Karpas-422 (cell line): ENCODE data around the gene LBP. TPM values are rescaled to one million over a fixed set of nuclear protein-coding genes. Genes with fewer than 3 reads are reported as not detected.

Experiments used
- DNase-seq: peaks from one replicate; pipeline ENCODE4 v3.0.0-alpha.2; 2015
- H2AFZ ChIP-seq: fragments of 200-600 bp; sonication (generic); 2 replicates; pipeline ENCODE4 v1.6.1; 2014; ENCODE audit warnings: antibody characterized with exemption, low read length, mixed read lengths
- H3K27ac ChIP-seq: fragments of 200-600 bp; sonication (generic); 2 replicates; pipeline ENCODE4 v1.5.1; 2014; ENCODE audit warnings: mild to moderate bottlenecking, low read length, moderate library complexity
- H3K27me3 ChIP-seq: fragments of 200-600 bp; sonication (generic); 2 replicates; pipeline ENCODE4 v1.6.1; 2014; ENCODE audit warnings: low read length, mixed read lengths
- H3K36me3 ChIP-seq: fragments of 200-600 bp; sonication (generic); 2 replicates; pipeline ENCODE4 v1.6.1; 2014; ENCODE audit warnings: low read length, mixed read lengths; ENCODE audit not compliant: insufficient read depth
- H3K4me1 ChIP-seq: fragments of 200-600 bp; sonication (generic); 2 replicates; pipeline ENCODE4 v1.6.1; 2014; ENCODE audit warnings: mild to moderate bottlenecking, low read length, mixed read lengths
- H3K4me2 ChIP-seq: fragments of 200-600 bp; sonication (generic); 2 replicates; pipeline ENCODE4 v1.6.1; 2014; ENCODE audit warnings: low read length, low read depth, mild to moderate bottlenecking; ENCODE audit not compliant: poor library complexity, severe bottlenecking
- H3K4me3 ChIP-seq: fragments of 200-600 bp; sonication (generic); 2 replicates; pipeline ENCODE4 v1.5.1; 2014; ENCODE audit warnings: mild to moderate bottlenecking, antibody characterized with exemption, low read length, mixed read lengths
- H3K79me2 ChIP-seq: fragments of 200-600 bp; sonication (generic); 2 replicates; pipeline ENCODE4 v1.6.1; 2014; ENCODE audit warnings: mild to moderate bottlenecking, low read length, mixed read lengths
- H3K9ac ChIP-seq: fragments of 200-600 bp; sonication (generic); 2 replicates; pipeline ENCODE4 v1.6.0; 2014; ENCODE audit warnings: low read length
- H3K9me2 ChIP-seq: fragments of 200-600 bp; sonication (generic), shearing (Covaris generic); replicated peaks from 2 replicates; pipeline ENCODE4 v1.6.0; 2014; ENCODE audit warnings: mild to moderate bottlenecking, low read length, moderate library complexity; ENCODE audit not compliant: insufficient read depth
- H3K9me3 ChIP-seq: fragments of 300-700, 200-600 bp; sonication (generic); 2 replicates; pipeline ENCODE4 v1.6.1; 2014; ENCODE audit warnings: low read length, mixed read lengths
- H4K20me1 ChIP-seq: fragments of 200-600 bp; sonication (generic); 2 replicates; pipeline ENCODE4 v1.6.1; 2014; ENCODE audit warnings: mild to moderate bottlenecking, antibody characterized with exemption, low read length, low read depth; ENCODE audit not compliant: insufficient read depth
- total RNA-seq: library from RNA; depleted of rRNA; stranded (reverse); fragments of >200 nt; shearing (Covaris generic); gene quantifications from 2 replicates; pipeline ENCODE4 v1.2.3, GENCODE V29; 2014; ENCODE audit warnings: low replicate concordance; rRNA removed

Gene LBP
- not detected in 2 replicates for total RNA-seq

DNA sequence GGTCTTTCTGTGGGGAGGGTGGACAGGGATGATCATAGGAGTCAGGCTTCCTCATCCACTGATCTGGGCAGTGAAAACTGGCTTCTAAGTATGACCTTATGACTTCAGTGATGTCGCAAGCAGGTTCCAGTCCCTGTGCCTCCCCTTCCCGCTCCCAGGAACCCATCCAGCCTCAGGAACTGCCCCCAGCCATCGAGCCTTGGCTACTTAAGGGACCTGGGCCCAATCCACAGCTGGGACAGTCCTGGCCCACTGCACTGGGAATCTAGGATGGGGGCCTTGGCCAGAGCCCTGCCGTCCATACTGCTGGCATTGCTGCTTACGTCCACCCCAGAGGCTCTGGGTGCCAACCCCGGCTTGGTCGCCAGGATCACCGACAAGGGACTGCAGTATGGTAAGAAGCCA is at the start of gene LBP:
Gene LBP (plus strand): TSS at position 236 of the 405 bp plus-strand sequence. CDS start 35 bp downstream, at position 271.
- Histone ChIP-seq H3K9me2 (no peaks in the 10 kb centered on the region), H3K9ac (no peak within 1 kb of the TSS), H3K27me3 (no peaks in the 10 kb centered on the region), H3K4me1 (peaks cover 7% of the 10 kb centered on the region), H3K36me3 (no peaks in the 10 kb centered on the region), H2AFZ (no peak within 1 kb of the TSS), H3K4me2 (no peak within 1 kb of the TSS), H3K79me2 (no peaks in the 10 kb centered on the region), H3K9me3 (no peaks in the 10 kb centered on the region), H4K20me1 (no peaks in the 10 kb centered on the region), H3K4me3 (no peak within 1 kb of the TSS), H3K27ac (no peak within 1 kb of the TSS)
- DNase-seq: no peak

DNA sequence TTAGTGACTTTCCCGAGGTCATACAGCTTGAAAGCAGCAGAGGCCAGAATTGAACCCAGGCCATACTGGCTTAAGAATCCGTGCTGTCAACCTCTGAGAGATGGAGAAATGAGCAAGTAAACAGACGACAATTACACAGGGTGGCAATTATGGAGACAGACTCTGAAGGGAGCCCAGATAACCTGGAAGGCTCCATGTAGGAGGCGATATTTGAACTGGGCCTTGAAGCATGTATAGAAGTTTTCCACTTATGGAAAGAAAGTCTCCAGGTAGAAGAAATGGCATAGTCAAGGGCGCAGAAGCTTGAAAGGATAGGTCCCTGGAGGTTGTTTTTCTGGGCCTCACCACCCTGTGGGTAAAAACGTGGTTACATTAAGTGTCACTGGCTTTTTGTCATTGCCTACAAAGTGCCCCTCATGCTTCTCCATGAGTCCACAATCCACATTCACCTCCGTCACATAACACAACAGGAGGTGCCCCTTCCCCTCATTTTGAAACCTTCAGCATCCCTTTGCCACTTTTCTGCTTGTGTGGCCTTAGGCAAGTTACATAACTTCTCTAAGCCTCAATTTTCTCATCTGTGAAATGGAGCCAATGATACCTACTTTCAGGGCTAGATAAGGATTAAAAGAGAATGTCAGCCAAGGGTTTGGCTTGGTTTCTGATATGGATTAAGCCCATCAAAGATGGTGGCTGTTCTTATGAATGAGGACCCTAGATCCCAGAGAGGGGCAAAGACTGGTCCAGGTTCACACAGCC is 48.2 kb upstream of the LBP start:
- Histone ChIP-seq H3K4me2 (no peak overlapping the region), H2AFZ (no peak overlapping the region)

GRCh38 chr20:38298768-38299288 is 47.5 kb upstream of the LBP start:
- H3K9me2 ChIP-seq: no peaks in the 10 kb centered on the region
- no peaks in the 10 kb centered on the region for H4K20me1 ChIP-seq
- H3K9ac ChIP-seq: no peak overlapping the region
- no peaks in the 10 kb centered on the region for H3K9me3 ChIP-seq
- H2AFZ ChIP-seq: no peak overlapping the region
- H3K36me3 ChIP-seq: no peaks in the 10 kb centered on the region
- no peaks in the 10 kb centered on the region for H3K79me2 ChIP-seq
- H3K27ac ChIP-seq: no peak overlapping the region
- no peaks in the 10 kb centered on the region for H3K27me3 ChIP-seq
- no peak for DNase-seq
- no peak overlapping the region for H3K4me2 ChIP-seq
- no peaks in the 10 kb centered on the region for H3K4me1 ChIP-seq
- H3K4me3 ChIP-seq: no peak overlapping the region

More for the DNA sequence above, 48.2 kb upstream of the LBP start:
- Histone ChIP-seq H3K27me3 (no peaks in the 10 kb centered on the region), H3K79me2 (no peaks in the 10 kb centered on the region), H4K20me1 (no peaks in the 10 kb centered on the region), H3K9ac (no peak overlapping the region), H3K4me3 (no peak overlapping the region), H3K27ac (no peak overlapping the region), H3K4me1 (no peaks in the 10 kb centered on the region), H3K36me3 (no peaks in the 10 kb centered on the region), H3K9me2 (no peaks in the 10 kb centered on the region), H3K9me3 (no peaks in the 10 kb centered on the region)
- no peak for DNase-seq

DNA sequence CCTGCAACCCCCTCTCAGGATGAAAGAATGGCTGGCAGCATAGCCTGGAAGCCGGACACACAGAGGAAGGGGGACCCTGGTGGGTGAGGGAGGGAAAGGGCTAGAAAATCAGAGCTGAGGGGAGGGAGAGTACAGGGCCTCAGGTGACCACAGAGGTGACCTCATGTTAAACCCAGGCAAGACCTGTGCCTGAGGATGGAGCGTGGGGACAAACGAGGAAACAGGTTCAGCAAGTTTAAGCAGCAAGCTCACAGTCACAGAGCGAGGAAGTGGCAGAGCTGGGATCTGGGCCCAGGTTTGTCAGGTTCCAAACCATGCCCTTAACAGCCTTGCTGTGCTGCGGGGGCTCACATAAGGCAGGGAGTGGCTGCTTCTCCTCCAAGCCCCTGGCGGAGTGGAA is 46.3 kb upstream of the LBP start:
- Histone ChIP-seq H2AFZ (no peak overlapping the region), H3K4me3 (no peak overlapping the region), H3K79me2 (no peaks in the 10 kb centered on the region), H3K4me1 (no peaks in the 10 kb centered on the region), H4K20me1 (no peaks in the 10 kb centered on the region), H3K9me3 (no peaks in the 10 kb centered on the region), H3K27ac (no peak overlapping the region), H3K27me3 (no peaks in the 10 kb centered on the region), H3K36me3 (no peaks in the 10 kb centered on the region), H3K9me2 (no peaks in the 10 kb centered on the region), H3K9ac (no peak overlapping the region), H3K4me2 (no peak overlapping the region)
- DNase-seq: no peak

DNA sequence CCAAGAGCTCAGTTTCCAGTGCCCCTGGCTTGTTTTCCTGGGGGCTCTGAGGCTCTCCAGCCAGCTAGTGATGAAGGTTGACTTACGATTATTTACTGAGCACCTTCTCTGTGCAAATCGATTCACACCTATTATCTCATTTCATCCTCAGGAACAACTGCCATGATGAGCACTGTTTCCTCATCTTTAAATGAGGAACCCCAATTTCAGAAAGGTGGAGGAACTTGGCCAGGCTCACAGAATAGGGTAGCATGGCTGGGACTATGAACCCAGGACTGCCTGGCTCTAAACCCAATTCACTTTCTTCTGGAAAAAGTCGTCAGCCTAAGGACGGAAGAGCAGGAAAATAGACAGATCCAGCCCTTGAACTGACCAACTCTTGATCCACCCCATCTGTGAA is 45.8 kb upstream of the LBP start:
- DNase-seq: no peak
- Histone ChIP-seq H3K9me2 (no peaks in the 10 kb centered on the region), H2AFZ (no peak overlapping the region)

GRCh38 chr20:38301309-38301708 is 45.0 kb upstream of the LBP start:
- Histone ChIP-seq H3K36me3 (no peaks in the 10 kb centered on the region), H3K4me1 (no peaks in the 10 kb centered on the region), H3K9me2 (no peaks in the 10 kb centered on the region), H3K4me3 (no peak overlapping the region), H3K27ac (no peak overlapping the region), H3K9ac (no peak overlapping the region), H4K20me1 (no peaks in the 10 kb centered on the region), H3K4me2 (no peak overlapping the region), H3K27me3 (no peaks in the 10 kb centered on the region), H2AFZ (no peak overlapping the region), H3K9me3 (no peaks in the 10 kb centered on the region), H3K79me2 (no peaks in the 10 kb centered on the region)
- no peak for DNase-seq

More for the DNA sequence above, 45.8 kb upstream of the LBP start:
- no peaks in the 10 kb centered on the region for H3K9me3 ChIP-seq
- no peaks in the 10 kb centered on the region for H3K79me2 ChIP-seq
- H3K4me2 ChIP-seq: no peak overlapping the region
- no peak overlapping the region for H3K9ac ChIP-seq
- H4K20me1 ChIP-seq: no peaks in the 10 kb centered on the region
- H3K36me3 ChIP-seq: no peaks in the 10 kb centered on the region
- no peaks in the 10 kb centered on the region for H3K27me3 ChIP-seq
- H3K27ac ChIP-seq: no peak overlapping the region
- H3K4me1 ChIP-seq: no peaks in the 10 kb centered on the region
- H3K4me3 ChIP-seq: no peak overlapping the region

DNA sequence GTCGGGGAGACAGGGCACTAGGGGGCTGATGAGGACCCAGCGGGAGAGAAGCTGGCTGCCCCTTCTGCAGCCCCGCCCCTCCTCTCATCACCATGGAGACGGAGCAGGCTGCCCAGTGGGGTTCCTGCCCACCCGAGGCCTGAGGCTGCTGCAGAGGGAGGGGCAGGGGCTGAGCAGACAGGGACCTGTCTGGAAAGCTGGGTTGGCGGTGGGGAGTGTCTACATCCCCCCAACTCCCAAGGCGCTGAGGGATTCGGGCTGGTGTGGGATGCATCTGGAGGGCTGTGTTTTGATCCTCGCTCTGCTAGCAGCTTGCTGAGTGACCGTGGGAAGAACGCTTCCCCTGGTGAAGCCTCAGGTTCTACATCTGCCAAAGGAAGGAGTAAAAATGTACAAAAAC is 43.5 kb upstream of the LBP start:
- H3K9me2 ChIP-seq: no peaks in the 10 kb centered on the region
- no peaks in the 10 kb centered on the region for H3K9me3 ChIP-seq
- H3K9ac ChIP-seq: no peak overlapping the region
- H2AFZ ChIP-seq: no peak overlapping the region
- H3K4me1 ChIP-seq: no peaks in the 10 kb centered on the region
- no peak overlapping the region for H3K4me3 ChIP-seq
- no peak for DNase-seq
- H3K4me2 ChIP-seq: no peak overlapping the region
- no peaks in the 10 kb centered on the region for H3K36me3 ChIP-seq
- no peak overlapping the region for H3K27ac ChIP-seq
- no peaks in the 10 kb centered on the region for H4K20me1 ChIP-seq
- no peaks in the 10 kb centered on the region for H3K79me2 ChIP-seq
- H3K27me3 ChIP-seq: no peaks in the 10 kb centered on the region

DNA sequence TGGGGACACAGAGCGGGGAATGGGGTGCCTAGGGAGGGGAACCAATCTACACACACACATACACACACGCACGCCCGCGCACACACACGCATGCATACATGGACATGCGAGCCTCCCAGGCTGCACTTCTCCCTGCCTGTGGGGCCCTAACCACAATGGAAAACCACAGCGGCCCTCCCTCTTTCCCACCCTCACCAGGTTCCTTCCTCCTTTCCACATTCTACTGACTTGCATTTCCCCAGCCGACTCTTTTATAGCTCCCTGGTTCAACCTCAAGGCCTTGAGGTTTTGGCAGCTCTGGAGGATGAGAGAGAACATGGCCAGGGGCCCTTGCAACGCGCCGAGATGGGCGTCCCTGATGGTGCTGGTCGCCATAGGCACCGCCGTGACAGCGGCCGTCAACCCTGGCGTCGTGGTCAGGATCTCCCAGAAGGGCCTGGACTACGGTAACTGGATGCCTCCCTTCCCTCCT is 42.3 kb upstream of the LBP start, which contains the start of gene BPI:
Gene BPI (plus strand): TSS at position 249 of the 472 bp plus-strand sequence. CDS start 68 bp downstream, at position 317.
- Histone ChIP-seq H3K36me3 (no peaks in the 10 kb centered on the region), H4K20me1 (no peaks in the 10 kb centered on the region), H3K9me2 (no peaks in the 10 kb centered on the region), H3K27ac (no peak within 1 kb of the TSS), H3K4me2 (no peak within 1 kb of the TSS), H3K79me2 (no peaks in the 10 kb centered on the region), H3K9ac (no peak within 1 kb of the TSS), H3K4me1 (no peaks in the 10 kb centered on the region), H3K27me3 (no peaks in the 10 kb centered on the region), H3K4me3 (no peak within 1 kb of the TSS), H3K9me3 (no peaks in the 10 kb centered on the region), H2AFZ (no peak within 1 kb of the TSS)
- DNase-seq: no peak
